Psoas muscle (tissue), 8 donors: ENCODE results near the gene DDR1. TPM values are rescaled to one million over a fixed set of nuclear protein-coding genes. Genes with fewer than 3 reads are reported as not detected.
A peak's percentile ranks its signal among the peaks of the same experiment; 100 is the strongest.

Experiments
- ATAC-seq, 4 donors: fragments of 200-7000 bp; cut with Tn5 transposase; one replicate each; pipeline ENCODE4 v1.9.1; 2020; ENCODE audit warnings: moderate library complexity in 3 of 4, mild to moderate bottlenecking in 2 of 4
- DNase-seq, 2 donors: peaks; one replicate each; pipeline ENCODE4 v3.0.0-alpha.2; 2020
- H3K27ac ChIP-seq: fragments of 200-600 bp; one replicate; pipeline ENCODE4 v1.8.0; 2022
- H3K27me3 ChIP-seq, 3 donors: fragments of 200-600 bp in 1 of 3; one replicate each; pipeline versions ENCODE4 v1.6.1 to v1.8.0; 2013 to 2022; ENCODE audit warnings: low read length in 2 of 3, mild to moderate bottlenecking in 2 of 3, moderate library complexity in 1 of 3; ENCODE audit not compliant: insufficient read depth in 3 of 3
- H3K36me3 ChIP-seq, 2 donors: fragments of 200-600 bp in 1 of 2; one replicate each; pipeline versions ENCODE4 v1.6.1 to v1.8.0; 2013 to 2022; ENCODE audit warnings: low read depth in 1 of 2, mild to moderate bottlenecking in 1 of 2, moderate library complexity in 1 of 2; ENCODE audit not compliant: insufficient read depth in 1 of 2
- H3K4me1 ChIP-seq: fragments of 200-600 bp; one replicate; pipeline ENCODE4 v1.8.0; 2022
- H3K4me3 ChIP-seq: fragments of 200-600 bp; one replicate; pipeline ENCODE4 v1.8.0; 2022; ENCODE audit warnings: mild to moderate bottlenecking
- H3K9me3 ChIP-seq: fragments of 200-600 bp; one replicate; pipeline ENCODE4 v1.8.0; 2022
- CTCF ChIP-seq: fragments of 200-600 bp; IDR thresholded peaks from one replicate; pipeline ENCODE4 v1.8.0; 2022; ENCODE audit warnings: antibody characterized with exemption
- WGBS, 3 donors: extraction: QIAGEN DNeasy Blood & Tissue Kit; methylation state at CpG; one replicate each; pipeline versions ENCODE4 v1.1.6 to v1.1.7; 2013; 5-methylcytosine and 5-hydroxymethylcytosine counted together
- intact Hi-C, 2 donors: fragments of 100-400 bp; cut with DNase I; formaldehyde crosslinking; loops; one replicate each; pipeline versions ENCODE4 v1.11.0 to v1.14.2; 2022
- polyA plus RNA-seq, 3 donors: library from polyadenylated mRNA; stranded (reverse); fragments of 200-250 nt; gene quantifications; one replicate each; pipeline ENCODE4 v1.2.3, GENCODE V29; 2013
- total RNA-seq, 4 donors: library from RNA; stranded (reverse); fragmentation: NEBNext Ultra II Directional in 2 of 4; extraction: Animal tissue kit (Norgen Biotek cat#: 25700) in 2 of 4; gene quantifications; one replicate each; pipeline versions ENCODE4 v1.2.1 to v1.2.4, GENCODE V29; 2021 to 2023
- donor health status: healthy with polysubstance abuse.
- donor health status: DM: no; HTN: no; CAD: no; lungs with moderate emphysema.
- donor health status: Bipolar disorder and iron deficiency.
- donor health status: healthy.
- donor health status: DM: yes; HTN: yes; CAD: no.
- donor health status: DM: no; HTN: no; CAD: no.
- donor health status: DM: no; HTN: no; CAD: no.
- donor health status: DM: yes; HTN: yes; CAD: no.

The DDR1 gene
- total and polyA plus RNA-seq, 7 donors, result 2.2 to 129 (median 26.3) TPM

GRCh38 chr6:30885999-30886896 is 1.9 kb downstream of the DDR1 start:
- no peak for TF ChIP-seq CTCF
- WGBS, 3 donors, result 18 to 20% (median 18%) methylated on average over 18 of the region's 18 CpGs
- Histone ChIP-seq H3K27ac (peak overlapping the region; percentile 93), H3K4me1 (peaks cover 41% of the 10 kb centered on the region), H3K9me3 (no peaks in the 10 kb centered on the region), H3K27me3 (no peaks in the 10 kb centered on the region), H3K36me3 (peaks cover 0 to 32% of the 10 kb centered on the region in 2 donors), H3K4me3 (peak overlapping the region; percentile 78)
- DNase-seq (peak; percentile 67 to 84), ATAC-seq (peak; percentile 44 to 78 (median 68))
- intact Hi-C loops, result loop anchor here in 1 of 2 donors (1.0 to 2.0 kb wide), 2 partner anchors 20 to 143 kb away; partner anchors contain the start of gene FLOT1

GRCh38 chr6:30886897-30887255 is 2.6 kb downstream of the DDR1 start:
- Histone ChIP-seq H3K36me3 (peaks cover 0 to 36% of the 10 kb centered on the region in 2 donors), H3K27me3 (no peaks in the 10 kb centered on the region), H3K27ac (peak overlapping the region; percentile 93), H3K4me3 (peak overlapping the region; percentile 78), H3K4me1 (peaks cover 41% of the 10 kb centered on the region), H3K9me3 (no peaks in the 10 kb centered on the region)
- no peak for TF ChIP-seq CTCF
- intact Hi-C loops, result loop anchor here in 1 of 2 donors (1.0 kb wide), 1 partner anchor 19 kb away; no protein-coding TSS in a partner anchor
- ATAC-seq (no peak), DNase-seq (no peak)

GRCh38 chr6:30887901-30888815 is 3.8 kb downstream of the DDR1 start:
- no peak for TF ChIP-seq CTCF
- H3K27ac ChIP-seq, result peak overlapping the region; percentile 17
- WGBS, 3 donors, result 52 to 64% (median 58%) methylated on average over 6 of the region's 6 CpGs
- ATAC-seq, result no peak
- H3K27me3 ChIP-seq, result no peaks in the 10 kb centered on the region
- H3K9me3 ChIP-seq, result no peaks in the 10 kb centered on the region
- peaks cover 0 to 49% of the 10 kb centered on the region in 2 donors for H3K36me3 ChIP-seq
- H3K4me1 ChIP-seq, result peaks cover 30% of the 10 kb centered on the region
- no peak for DNase-seq
- intact Hi-C loops, result no loop called here
- no peak overlapping the region for H3K4me3 ChIP-seq

GRCh38 chr6:30888816-30889495 is 4.6 kb downstream of the DDR1 start:
- intact Hi-C loops, result no loop called here
- ATAC-seq, result no peak
- Histone ChIP-seq H3K36me3 (peaks cover 0 to 57% of the 10 kb centered on the region in 2 donors), H3K4me3 (no peak overlapping the region), H3K27ac (no peak overlapping the region), H3K27me3 (no peaks in the 10 kb centered on the region), H3K9me3 (no peaks in the 10 kb centered on the region), H3K4me1 (peaks cover 23% of the 10 kb centered on the region)
- TF ChIP-seq CTCF, result no peak
- DNase-seq, result no peak
- WGBS, 3 donors, result 90 to 93% (median 90%) methylated on average over 18 of the region's 18 CpGs
